MCF 10A (cell line): Measurements from ENCODE around the gene OR10C1. TPM values are rescaled to one million over a fixed set of nuclear protein-coding genes. Genes with fewer than 3 reads are reported as not detected.

Source experiments
- BruUV-seq: library from RNA; stranded (reverse); fragments of 400-500 nt; replicated peaks from 2 replicates; lab custom pipeline; 2021; lab: Mats Ljungman, UMichigan
- CTCF ChIA-PET: fragments of 300-600 bp; sonication (Branson Sonifier 250); formaldehyde crosslinking; extraction: SDS; loops from one replicate; lab custom pipeline; 2021; ENCODE audit warnings: antibody characterized with exemption, inconsistent platforms; lab: Yijun Ruan, JAX
- POLR2A ChIA-PET: fragments of 300-600, 350-650 bp; sonication (Branson Sonifier 250); formaldehyde crosslinking; extraction: SDS; loops from one replicate; lab custom pipeline; 2020; ENCODE audit warnings: antibody characterized with exemption, inconsistent platforms; lab: Yijun Ruan, JAX
- DNase-seq: peaks from one replicate; pipeline ENCODE4 v3.0.0-alpha.2; 2018; ENCODE audit not compliant: unreplicated experiment
- H3K27ac Mint-ChIP-seq: one replicate; pipeline ENCODE4 v1.8.0; 2022; ENCODE audit warnings: mild to moderate bottlenecking, low read depth, mixed read lengths; ENCODE audit not compliant: unreplicated experiment
- H3K27me3 Mint-ChIP-seq: one replicate; pipeline ENCODE4 v1.8.0; 2022; ENCODE audit warnings: mixed read lengths; ENCODE audit not compliant: insufficient read depth, unreplicated experiment
- H3K36me3 Mint-ChIP-seq: one replicate; pipeline ENCODE4 v1.8.0; 2022; ENCODE audit warnings: mild to moderate bottlenecking, moderate library complexity, mixed read lengths; ENCODE audit not compliant: insufficient read depth, unreplicated experiment
- H3K4me1 Mint-ChIP-seq: one replicate; pipeline ENCODE4 v1.8.0; 2022; ENCODE audit warnings: mixed read lengths; ENCODE audit not compliant: insufficient read depth, unreplicated experiment
- H3K4me3 Mint-ChIP-seq: one replicate; pipeline ENCODE4 v1.8.0; 2022; ENCODE audit warnings: mild to moderate bottlenecking, moderate library complexity, mixed read lengths; ENCODE audit not compliant: unreplicated experiment
- H3K9me3 Mint-ChIP-seq: one replicate; pipeline ENCODE4 v1.8.0; 2022; ENCODE audit warnings: mixed read lengths; ENCODE audit not compliant: unreplicated experiment
- intact Hi-C: fragments of 100-400 bp; cut with micrococcal nuclease; formaldehyde crosslinking; loops from 2 replicates; pipeline ENCODE4 v1.14.1; 2022
- total RNA-seq: library from RNA; stranded (reverse); gene quantifications from 2 replicates; pipeline ENCODE4 v1.2.3, GENCODE V29; 2022
- TF ChIP-seq, protein P1 (sequence below): fragments of 200-600 bp; IDR thresholded peaks from one replicate; pipeline ENCODE4 v1.8.0; 2022; ENCODE audit warnings: antibody characterized with exemption, mild to moderate bottlenecking; ENCODE audit not compliant: unreplicated experiment

OR10C1 gene
- total RNA-seq, 1 experiment from 2014 or later: not detected

DNA sequence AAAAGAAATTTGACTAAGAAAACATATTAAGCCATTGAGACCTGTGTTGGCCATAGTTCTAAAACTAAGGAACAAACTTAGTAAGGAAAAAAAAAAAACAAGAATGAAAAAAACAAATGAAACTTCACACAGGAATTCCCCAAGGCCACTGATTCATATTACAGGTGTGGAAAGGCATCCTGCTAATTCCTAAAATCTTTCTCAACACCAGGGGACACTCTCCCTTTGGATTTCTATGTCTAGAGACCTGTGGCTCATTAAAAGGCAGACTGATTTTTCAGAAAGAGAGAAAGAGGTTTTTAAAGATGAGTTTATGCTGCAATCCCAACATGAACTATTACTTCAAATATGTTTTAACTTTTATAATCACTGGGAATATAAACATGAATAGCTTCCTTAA lies 24.5 kb upstream of the OR10C1 start, which contains the start of gene OR12D1:
OR12D1 (plus strand) TSS at position 341 of the 400 bp plus-strand sequence.
- DNase-seq: peak; percentile 40
- TF ChIP-seq, protein P1, sequence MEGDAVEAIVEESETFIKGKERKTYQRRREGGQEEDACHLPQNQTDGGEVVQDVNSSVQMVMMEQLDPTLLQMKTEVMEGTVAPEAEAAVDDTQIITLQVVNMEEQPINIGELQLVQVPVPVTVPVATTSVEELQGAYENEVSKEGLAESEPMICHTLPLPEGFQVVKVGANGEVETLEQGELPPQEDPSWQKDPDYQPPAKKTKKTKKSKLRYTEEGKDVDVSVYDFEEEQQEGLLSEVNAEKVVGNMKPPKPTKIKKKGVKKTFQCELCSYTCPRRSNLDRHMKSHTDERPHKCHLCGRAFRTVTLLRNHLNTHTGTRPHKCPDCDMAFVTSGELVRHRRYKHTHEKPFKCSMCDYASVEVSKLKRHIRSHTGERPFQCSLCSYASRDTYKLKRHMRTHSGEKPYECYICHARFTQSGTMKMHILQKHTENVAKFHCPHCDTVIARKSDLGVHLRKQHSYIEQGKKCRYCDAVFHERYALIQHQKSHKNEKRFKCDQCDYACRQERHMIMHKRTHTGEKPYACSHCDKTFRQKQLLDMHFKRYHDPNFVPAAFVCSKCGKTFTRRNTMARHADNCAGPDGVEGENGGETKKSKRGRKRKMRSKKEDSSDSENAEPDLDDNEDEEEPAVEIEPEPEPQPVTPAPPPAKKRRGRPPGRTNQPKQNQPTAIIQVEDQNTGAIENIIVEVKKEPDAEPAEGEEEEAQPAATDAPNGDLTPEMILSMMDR: peak; percentile 23
- intact Hi-C loops: loop anchor here (1.0 kb wide), 1 partner anchor 175 kb away; no protein-coding TSS in a partner anchor
- Mint-ChIP-seq H3K4me3 (no peak within 1 kb of the TSS), H3K27ac (no peak within 1 kb of the TSS), H3K36me3 (no peaks in the 10 kb centered on the region), H3K4me1 (no peaks in the 10 kb centered on the region), H3K9me3 (peaks cover 9% of the 10 kb centered on the region), H3K27me3 (peaks cover 62% of the 10 kb centered on the region)
- CTCF ChIA-PET: interaction anchor here (2.0 to 3.9 kb wide), 2 partner anchors 175 to 239 kb away, joined by 4 to 26 read pairs; no protein-coding TSS in a partner anchor
- BruUV-seq: no TSS peak
- POLR2A ChIA-PET: no interaction called here

GRCh38 chr6:29419516-29419915 lies 19.6 kb upstream of the OR10C1 start:
- Mint-ChIP-seq H3K27me3 (peaks cover 69% of the 10 kb centered on the region), H3K36me3 (no peaks in the 10 kb centered on the region), H3K27ac (no peak overlapping the region), H3K4me3 (no peak overlapping the region), H3K9me3 (no peaks in the 10 kb centered on the region), H3K4me1 (no peaks in the 10 kb centered on the region)
- no TSS peak for BruUV-seq
- CTCF ChIA-PET: interaction anchor here (1.6 kb wide), 1 partner anchor 170 kb away, joined by 4 read pairs; no protein-coding TSS in a partner anchor
- POLR2A ChIA-PET: no interaction called here
- no peak for DNase-seq
- TF ChIP-seq, protein P1: no peak
- intact Hi-C loops: no loop called here

GRCh38 chr6:29424168-29424567 lies 14.9 kb upstream of the OR10C1 start:
- intact Hi-C loops: no loop called here
- CTCF ChIA-PET: interaction anchor here (0.6 kb wide), 1 partner anchor 165 kb away, joined by 3 read pairs; no protein-coding TSS in a partner anchor
- no TSS peak for BruUV-seq
- TF ChIP-seq, protein P1: no peak
- H3K27ac Mint-ChIP-seq: no peak overlapping the region
- POLR2A ChIA-PET: no interaction called here
- H3K36me3 Mint-ChIP-seq: no peaks in the 10 kb centered on the region
- no peaks in the 10 kb centered on the region for H3K9me3 Mint-ChIP-seq
- H3K4me1 Mint-ChIP-seq: no peaks in the 10 kb centered on the region
- no peak overlapping the region for H3K4me3 Mint-ChIP-seq
- peaks cover 83% of the 10 kb centered on the region for H3K27me3 Mint-ChIP-seq
- DNase-seq: no peak

GRCh38 chr6:29424575-29424974 lies 14.5 kb upstream of the OR10C1 start:
- Mint-ChIP-seq H3K4me1 (no peaks in the 10 kb centered on the region), H3K4me3 (no peak overlapping the region), H3K9me3 (no peaks in the 10 kb centered on the region), H3K36me3 (no peaks in the 10 kb centered on the region), H3K27ac (no peak overlapping the region), H3K27me3 (peaks cover 87% of the 10 kb centered on the region)
- POLR2A ChIA-PET: interaction anchor here (1.1 kb wide), 1 partner anchor 8 kb away, joined by 3 read pairs; no protein-coding TSS in a partner anchor
- CTCF ChIA-PET: interaction anchor here (0.6 kb wide), 1 partner anchor 165 kb away, joined by 3 read pairs; no protein-coding TSS in a partner anchor
- intact Hi-C loops: no loop called here
- DNase-seq: no peak
- no TSS peak for BruUV-seq
- TF ChIP-seq, protein P1: no peak
